ENCODE data around the gene SPATA6. TPM values are rescaled to one million over a fixed set of nuclear protein-coding genes. Genes with fewer than 3 reads are reported as not detected.
"Not testable (repeated sequence)": the region's sequence is repeated elsewhere in the genome, so short reads cannot be mapped to it uniquely, and the experiment has no call there.

The SPATA6 gene
- total RNA-seq, 2 experiments from 2014 or later, result 0.70 to 1.1 TPM

DNA sequence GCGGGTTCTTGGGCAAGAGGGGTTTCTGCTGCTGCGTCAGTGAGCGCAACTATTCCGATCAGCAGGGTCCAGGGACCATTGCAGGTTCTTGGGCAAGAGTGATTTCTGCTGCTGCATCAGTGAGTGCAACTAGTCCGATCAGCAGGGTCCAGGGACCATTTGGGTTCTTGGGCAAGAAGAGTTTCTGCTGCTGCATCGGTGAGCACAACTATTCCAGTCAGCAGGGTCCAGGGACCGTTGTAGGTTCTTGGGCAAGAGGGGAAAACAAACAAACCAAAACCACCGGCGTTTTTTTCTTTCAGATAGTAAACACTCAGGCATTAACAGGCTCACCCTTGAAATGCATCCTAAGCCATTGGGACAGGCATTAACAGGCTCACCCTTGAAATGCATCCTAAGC is 32.6 kb downstream of the SPATA6 start:
- H3K4me3 Mint-ChIP-seq, result no peak overlapping the region
- H3K36me3 Mint-ChIP-seq, result no peaks in the 10 kb centered on the region
- H3K27me3 Mint-ChIP-seq, result no peaks in the 10 kb centered on the region
- H3K27ac Mint-ChIP-seq, result no peak overlapping the region
- no peaks in the 10 kb centered on the region for H3K4me1 Mint-ChIP-seq
- CTCF ChIA-PET, result no interaction called here
- H3K9me3 Mint-ChIP-seq (ENCODE audit: low read depth), result peaks cover 4% of the 10 kb centered on the region
- ATAC-seq (no peak), DNase-seq (no peak)

DNA sequence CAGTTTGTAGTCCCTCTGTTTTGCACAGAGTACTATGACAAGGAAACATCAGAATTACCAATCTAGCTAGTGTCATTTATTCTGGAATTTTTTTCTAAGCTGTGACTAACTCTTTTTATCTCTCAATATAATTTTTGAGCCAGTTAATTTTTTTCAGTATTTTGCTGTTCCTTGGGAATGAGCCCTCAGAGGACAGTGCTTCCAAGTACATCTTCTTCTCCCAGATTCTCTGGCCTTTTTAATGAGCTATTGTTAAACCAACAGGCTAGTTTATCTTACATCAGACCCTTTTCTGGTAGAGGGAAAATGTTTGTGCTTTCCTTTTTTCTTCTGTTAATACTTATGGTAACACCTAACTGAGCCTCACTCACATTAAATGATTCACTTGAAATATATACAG is 34.6 kb downstream of the SPATA6 start:
- H3K27me3 Mint-ChIP-seq; H3K4me1 Mint-ChIP-seq; H3K4me3 Mint-ChIP-seq; ATAC-seq; CTCF ChIA-PET; H3K9me3 Mint-ChIP-seq (ENCODE audit: low read depth); H3K27ac Mint-ChIP-seq; DNase-seq; H3K36me3 Mint-ChIP-seq: not testable (repeated sequence)

GRCh38 chr1:48435312-48436002 is 36.5 kb downstream of the SPATA6 start:
- H3K4me3 Mint-ChIP-seq, CTCF ChIA-PET: not testable (repeated sequence)

DNA sequence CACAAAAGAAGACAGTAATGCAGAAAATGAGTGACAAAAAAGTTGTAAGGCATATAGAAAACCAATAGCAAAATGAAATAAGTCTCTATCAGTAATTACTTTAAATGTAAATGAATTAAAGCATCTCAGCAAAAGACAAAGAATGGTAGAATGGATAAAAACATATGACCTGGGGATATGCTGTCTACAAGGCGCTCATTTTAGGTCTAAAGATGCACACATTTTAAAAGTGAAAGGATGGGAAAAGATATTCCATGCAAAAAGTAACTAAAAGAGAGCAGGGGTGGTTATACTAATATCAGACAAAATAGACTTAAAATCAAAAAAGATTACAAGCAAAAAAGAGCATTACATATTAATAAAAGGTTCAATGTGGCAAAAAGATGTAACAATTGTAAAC is 41.2 kb downstream of the SPATA6 start:
- no peak for ATAC-seq
- Mint-ChIP-seq H3K4me3 (no peak overlapping the region), H3K4me1 (no peaks in the 10 kb centered on the region), H3K36me3 (no peaks in the 10 kb centered on the region), H3K9me3 (ENCODE audit: low read depth) (no peaks in the 10 kb centered on the region), H3K27ac (no peak overlapping the region), H3K27me3 (no peaks in the 10 kb centered on the region)
- DNase-seq, result no peak
- CTCF ChIA-PET, result no interaction called here

More at GRCh38 chr1:48435312-48436002, 36.5 kb downstream of the SPATA6 start:
- H3K9me3 Mint-ChIP-seq (ENCODE audit: low read depth); DNase-seq; H3K27ac Mint-ChIP-seq; H3K4me1 Mint-ChIP-seq; H3K27me3 Mint-ChIP-seq; H3K36me3 Mint-ChIP-seq: not testable (repeated sequence)
- peak; percentile 63 for ATAC-seq

GRCh38 chr1:48422009-48422408 is 50.0 kb downstream of the SPATA6 start:
- ATAC-seq, result no peak
- CTCF ChIA-PET, result no interaction called here

GRCh38 chr1:48418742-48419141 is 53.3 kb downstream of the SPATA6 start:
- Mint-ChIP-seq H3K9me3 (ENCODE audit: low read depth) (no peaks in the 10 kb centered on the region), H3K4me1 (no peaks in the 10 kb centered on the region), H3K36me3 (no peaks in the 10 kb centered on the region), H3K27ac (no peak overlapping the region), H3K4me3 (no peak overlapping the region), H3K27me3 (no peaks in the 10 kb centered on the region)
- no peak for DNase-seq
- no peak for ATAC-seq
- CTCF ChIA-PET, result no interaction called here

More at GRCh38 chr1:48422009-48422408, 50.0 kb downstream of the SPATA6 start:
- no peaks in the 10 kb centered on the region for H3K36me3 Mint-ChIP-seq
- no peaks in the 10 kb centered on the region for H3K4me1 Mint-ChIP-seq
- H3K27ac Mint-ChIP-seq, result no peak overlapping the region
- H3K27me3 Mint-ChIP-seq, result no peaks in the 10 kb centered on the region
- DNase-seq, result no peak
- no peaks in the 10 kb centered on the region for H3K9me3 Mint-ChIP-seq (ENCODE audit: low read depth)
- no peak overlapping the region for H3K4me3 Mint-ChIP-seq

DNA sequence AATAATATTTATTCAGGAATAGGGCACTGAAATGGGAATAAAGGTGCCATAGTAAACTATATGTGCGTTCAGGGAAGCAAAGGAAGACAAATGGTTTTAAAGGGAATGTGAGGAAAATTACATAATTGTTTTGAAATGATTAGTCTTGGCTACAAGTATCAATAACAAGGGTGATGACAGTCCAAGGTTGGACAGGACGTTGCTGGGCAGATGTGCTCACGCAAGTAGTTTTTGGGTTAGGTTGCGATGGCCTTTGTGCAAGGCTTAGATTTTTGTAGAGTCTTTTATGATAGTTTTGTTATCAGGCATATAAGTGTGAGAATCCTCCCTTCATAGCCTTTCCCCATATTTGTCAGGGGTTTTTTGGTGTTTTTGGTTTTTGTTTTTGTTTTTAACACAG is 57.0 kb downstream of the SPATA6 start:
- no peaks in the 10 kb centered on the region for H3K27me3 Mint-ChIP-seq
- no peak overlapping the region for H3K27ac Mint-ChIP-seq
- ATAC-seq (no peak), DNase-seq (no peak)
- no peaks in the 10 kb centered on the region for H3K36me3 Mint-ChIP-seq
- CTCF ChIA-PET, result no interaction called here
- no peaks in the 10 kb centered on the region for H3K9me3 Mint-ChIP-seq (ENCODE audit: low read depth)
- no peak overlapping the region for H3K4me3 Mint-ChIP-seq
- no peaks in the 10 kb centered on the region for H3K4me1 Mint-ChIP-seq

DNA sequence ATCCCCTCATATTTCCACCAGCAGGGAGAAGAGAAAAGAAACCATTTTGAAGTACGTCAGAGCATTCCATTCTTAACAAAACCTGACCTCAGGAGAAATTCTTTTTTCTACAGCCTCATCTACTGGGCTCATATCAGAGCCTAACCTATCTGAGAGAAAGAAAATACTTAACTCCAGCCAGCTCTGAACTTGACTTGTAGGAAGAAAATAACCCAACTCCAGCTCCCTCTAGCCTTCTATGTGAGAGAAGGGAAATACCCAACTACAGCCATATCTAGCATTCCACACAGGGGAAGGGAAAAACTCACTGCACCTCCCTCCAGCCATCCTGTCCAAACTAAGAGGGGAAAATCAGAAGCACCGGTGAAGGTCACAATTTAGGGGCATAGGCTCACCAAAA is 57.7 kb downstream of the SPATA6 start:
- CTCF ChIA-PET, result no interaction called here
- ATAC-seq, result no peak
- no peak overlapping the region for H3K27ac Mint-ChIP-seq
- no peaks in the 10 kb centered on the region for H3K36me3 Mint-ChIP-seq
- no peaks in the 10 kb centered on the region for H3K9me3 Mint-ChIP-seq (ENCODE audit: low read depth)
- DNase-seq, result no peak
- no peak overlapping the region for H3K4me3 Mint-ChIP-seq
- H3K27me3 Mint-ChIP-seq, result no peaks in the 10 kb centered on the region
- no peaks in the 10 kb centered on the region for H3K4me1 Mint-ChIP-seq

- H3K27me3 Mint-ChIP-seq, result no peaks in the 10 kb centered on the region
- no peaks in the 10 kb centered on the region for H3K9me3 Mint-ChIP-seq (ENCODE audit: low read depth)
- CTCF ChIA-PET, result no interaction called here
- no peak for ATAC-seq
- H3K36me3 Mint-ChIP-seq, result no peaks in the 10 kb centered on the region
- H3K4me1 Mint-ChIP-seq, result no peaks in the 10 kb centered on the region
- no peak for DNase-seq
- H3K27ac Mint-ChIP-seq, result no peak overlapping the region
- H3K4me3 Mint-ChIP-seq, result no peak overlapping the region
Measured at GRCh38 chr1:48405940-48406339, 66.1 kb downstream of the SPATA6 start.

GRCh38 chr1:48405400-48405799 is 66.6 kb downstream of the SPATA6 start:
- Mint-ChIP-seq H3K36me3 (no peaks in the 10 kb centered on the region), H3K27me3 (no peaks in the 10 kb centered on the region), H3K4me1 (no peaks in the 10 kb centered on the region), H3K27ac (no peak overlapping the region), H3K4me3 (no peak overlapping the region), H3K9me3 (ENCODE audit: low read depth) (no peaks in the 10 kb centered on the region)
- CTCF ChIA-PET, result no interaction called here
- no peak for DNase-seq
- ATAC-seq, result no peak

GRCh38 chr1:48402599-48402998 is 69.4 kb downstream of the SPATA6 start:
- Mint-ChIP-seq H3K4me3 (no peak overlapping the region), H3K36me3 (no peaks in the 10 kb centered on the region), H3K27me3 (no peaks in the 10 kb centered on the region), H3K9me3 (ENCODE audit: low read depth) (no peaks in the 10 kb centered on the region), H3K4me1 (no peaks in the 10 kb centered on the region), H3K27ac (no peak overlapping the region)
- DNase-seq (no peak), ATAC-seq (no peak)
- CTCF ChIA-PET, result no interaction called here

- H3K36me3 Mint-ChIP-seq, result no peaks in the 10 kb centered on the region
- H3K4me3 Mint-ChIP-seq, result no peak overlapping the region
- H3K27me3 Mint-ChIP-seq, result no peaks in the 10 kb centered on the region
- no peaks in the 10 kb centered on the region for H3K9me3 Mint-ChIP-seq (ENCODE audit: low read depth)
- no peaks in the 10 kb centered on the region for H3K4me1 Mint-ChIP-seq
- ATAC-seq (no peak), DNase-seq (no peak)
- H3K27ac Mint-ChIP-seq, result no peak overlapping the region
- CTCF ChIA-PET, result no interaction called here
Measured at GRCh38 chr1:48396208-48396607, 75.8 kb downstream of the SPATA6 start.

- no peaks in the 10 kb centered on the region for H3K36me3 Mint-ChIP-seq
- H3K27ac Mint-ChIP-seq, result no peak overlapping the region
- DNase-seq, result no peak
- no peak for ATAC-seq
- H3K27me3 Mint-ChIP-seq, result no peaks in the 10 kb centered on the region
- H3K9me3 Mint-ChIP-seq (ENCODE audit: low read depth), result no peaks in the 10 kb centered on the region
- H3K4me1 Mint-ChIP-seq, result peaks cover 1% of the 10 kb centered on the region
- CTCF ChIA-PET, result no interaction called here
- H3K4me3 Mint-ChIP-seq, result no peak overlapping the region
Measured at GRCh38 chr1:48391926-48392325, 80.1 kb downstream of the SPATA6 start.

DNA sequence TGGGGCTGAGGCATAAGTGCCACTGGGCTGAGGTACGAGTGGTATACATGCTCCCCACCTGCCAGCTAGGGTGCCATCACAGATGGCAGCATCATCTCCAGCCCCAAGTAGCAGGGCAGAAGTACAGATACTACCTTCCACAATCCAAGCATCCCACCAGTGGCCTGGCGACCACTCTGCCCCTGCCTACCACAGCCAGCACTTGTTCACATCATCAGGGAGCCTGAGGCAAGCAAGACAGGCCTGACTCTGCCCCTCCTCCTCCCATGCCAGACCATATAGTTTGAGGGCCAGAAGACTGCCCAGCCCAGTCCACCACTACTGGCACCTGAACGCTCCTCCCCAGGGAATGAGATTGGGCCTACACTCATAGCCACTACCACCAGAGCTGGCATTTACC is 84.6 kb downstream of the SPATA6 start:
- CTCF ChIA-PET, result no interaction called here

GRCh38 chr1:48374785-48375184 is 97.2 kb downstream of the SPATA6 start:
- no peak for DNase-seq
- Mint-ChIP-seq H3K27me3 (no peaks in the 10 kb centered on the region), H3K4me1 (no peaks in the 10 kb centered on the region), H3K27ac (no peak overlapping the region), H3K36me3 (no peaks in the 10 kb centered on the region), H3K4me3 (no peak overlapping the region), H3K9me3 (ENCODE audit: low read depth) (peaks cover 7% of the 10 kb centered on the region)
- ATAC-seq, result no peak
- CTCF ChIA-PET, result no interaction called here

More for the DNA sequence above, 84.6 kb downstream of the SPATA6 start:
- Mint-ChIP-seq H3K4me1 (peaks cover 1% of the 10 kb centered on the region), H3K27me3 (no peaks in the 10 kb centered on the region), H3K4me3 (no peak overlapping the region), H3K9me3 (ENCODE audit: low read depth) (no peaks in the 10 kb centered on the region), H3K36me3 (no peaks in the 10 kb centered on the region), H3K27ac (no peak overlapping the region)
- no peak for ATAC-seq
- DNase-seq, result no peak
